ENCODE data around the gene JAK3. TPM values are rescaled to one million over a fixed set of nuclear protein-coding genes. Genes with fewer than 3 reads are reported as not detected.

JAK3 gene
- total and polyA plus RNA-seq, 10 of the 15 experiments (the other 5 are each of a cell fraction or from before 2014, with no cell fraction given), result 7.8 to 67.9 (median 33.3) TPM

DNA sequence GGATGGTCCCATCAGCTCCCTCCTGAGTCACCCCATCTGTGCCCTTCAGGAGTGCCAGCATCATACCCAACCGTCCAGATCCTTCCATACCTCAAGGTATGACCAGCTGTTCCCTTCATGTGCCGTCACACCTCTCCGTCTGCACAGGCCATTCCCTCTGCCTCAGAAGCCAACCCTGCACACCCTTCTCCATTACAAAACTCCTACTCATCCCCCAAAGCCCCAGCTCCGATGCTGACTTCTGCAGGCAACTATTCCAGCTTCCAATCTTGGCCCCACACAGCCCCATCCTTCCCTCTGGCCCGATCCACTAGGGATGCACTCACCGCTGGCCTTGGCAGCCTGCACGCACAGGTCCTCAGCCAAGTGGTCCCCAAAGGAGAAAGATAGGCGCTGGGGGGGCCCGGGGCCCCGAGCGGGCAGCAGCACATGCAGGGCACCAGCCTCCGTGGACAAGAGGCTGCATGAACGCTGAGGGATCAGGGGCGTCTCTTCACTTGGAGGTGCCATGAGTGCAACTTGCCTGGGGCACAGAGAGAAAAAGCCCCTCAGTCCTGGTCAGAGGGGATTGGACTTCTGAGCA is 3.8 kb downstream of the JAK3 start:
- H2AFZ ChIP-seq (ENCODE audit: control insufficient read depth, low read depth, low read length), result no peak overlapping the region
- H3K27me3 ChIP-seq (replicated peaks in 1 of 2; ENCODE audit: control insufficient read depth in 2 of 2, insufficient read depth in 2 of 2, low read length in 1 of 2), result no peaks in the 10 kb centered on the region
- H3K4me2 ChIP-seq (ENCODE audit: control insufficient read depth, insufficient read depth), result peak overlapping the region; percentile 9; the same call in 1 of the 2 replicates
- ChIA-PET POLR2A (interaction anchor here (0.6 kb wide), 1 partner anchor 516 kb away, joined by 3 read pairs; no protein-coding TSS in a partner anchor), RAD21 (ENCODE audit: unreplicated experiment) (no interaction called here), SMC1A (ENCODE audit: uncharacterized antibody, unreplicated experiment) (no interaction called here), CTCF (interaction anchor here (0.5 to 1.1 kb wide), 4 partner anchors 15 to 452 kb away, joined by 3 to 4 read pairs (median 4); partner anchors contain the start of gene RPL18A)
- no peaks in the 10 kb centered on the region; the same call in 2 of the 3 replicates for H3K9me3 ChIP-seq (replicated peaks; ENCODE audit: control insufficient read depth, insufficient read depth, low read length)
- H3K27ac ChIP-seq (ENCODE audit: control insufficient read depth, insufficient read depth), result no peak overlapping the region
- peaks cover 21% of the 10 kb centered on the region for H3K4me1 ChIP-seq (ENCODE audit: control insufficient read depth, insufficient read depth, low read length)
- no peak overlapping the region for H3K4me3 ChIP-seq
- 82% methylated on average over 14 of the region's 14 CpGs for WGBS (ENCODE audit: insufficient coverage, insufficient replicate concordance, low lambda C conversion rate, missing lambda C conversion rate)
- H3K9ac ChIP-seq (ENCODE audit: control insufficient read depth, insufficient read depth, low read length), result no peak overlapping the region
- H4K20me1 ChIP-seq (ENCODE audit: control insufficient read depth, insufficient read depth), result no peaks in the 10 kb centered on the region
- no TSS peak for BruUV-seq (replicated peaks)
- peaks cover 4 to 18% of the 10 kb centered on the region in 2 experiments for H3K36me3 ChIP-seq (ENCODE audit: control insufficient read depth in 2 of 2, insufficient read depth in 2 of 2, low read length in 1 of 2)
- FAIRE-seq, result no peak
- DNase-seq (ENCODE audit: low read depth, low spot score), result no peak
- intact Hi-C loops (cut with micrococcal nuclease; ENCODE audit: unreplicated experiment) (no loop called here), in situ Hi-C loops (cut with MboI) (no loop called here)
- ATAC-seq, result no peak
- peaks cover 28% of the 10 kb centered on the region for H3K79me2 ChIP-seq (ENCODE audit: control insufficient read depth, insufficient read depth, low read length)
- TF ChIP-seq KLF5 (IDR thresholded peaks at IDR 0.05; ENCODE audit: partially characterized antibody) (no peak), CBX3 (IDR thresholded peaks at IDR 0.05; ENCODE audit: borderline replicate concordance, low read depth) (no peak), CHD2 (IDR thresholded peaks at IDR 0.05; ENCODE audit: borderline replicate concordance, low read depth, low read length) (no peak), RELA (IDR thresholded peaks at IDR 0.05; ENCODE audit: borderline replicate concordance, partially characterized antibody) (no peak), PAX5 (IDR thresholded peaks at IDR 0.05; ENCODE audit: borderline replicate concordance, low read depth, low read length) (no peak), CHD4 (IDR thresholded peaks at IDR 0.05) (no peak), ZNF217 (IDR thresholded peaks at IDR 0.05) (no peak), WRNIP1 (IDR thresholded peaks at IDR 0.05; ENCODE audit: borderline replicate concordance, low read depth, low read length) (no peak), IKZF2 (IDR thresholded peaks at IDR 0.05) (no peak), POLR2AphosphoS5 (IDR thresholded peaks at IDR 0.05; ENCODE audit: low read length) (no peak), KAT2A (conservative IDR thresholded peaks at IDR 0.05; ENCODE audit: control insufficient read depth, low read depth, low read length) (no peak), BCL11A (IDR thresholded peaks at IDR 0.05; ENCODE audit: low read depth, low read length) (no peak), ESRRA (IDR thresholded peaks at IDR 0.05; ENCODE audit: low read length) (no peak)
- TF ChIP-seq, protein P1, sequence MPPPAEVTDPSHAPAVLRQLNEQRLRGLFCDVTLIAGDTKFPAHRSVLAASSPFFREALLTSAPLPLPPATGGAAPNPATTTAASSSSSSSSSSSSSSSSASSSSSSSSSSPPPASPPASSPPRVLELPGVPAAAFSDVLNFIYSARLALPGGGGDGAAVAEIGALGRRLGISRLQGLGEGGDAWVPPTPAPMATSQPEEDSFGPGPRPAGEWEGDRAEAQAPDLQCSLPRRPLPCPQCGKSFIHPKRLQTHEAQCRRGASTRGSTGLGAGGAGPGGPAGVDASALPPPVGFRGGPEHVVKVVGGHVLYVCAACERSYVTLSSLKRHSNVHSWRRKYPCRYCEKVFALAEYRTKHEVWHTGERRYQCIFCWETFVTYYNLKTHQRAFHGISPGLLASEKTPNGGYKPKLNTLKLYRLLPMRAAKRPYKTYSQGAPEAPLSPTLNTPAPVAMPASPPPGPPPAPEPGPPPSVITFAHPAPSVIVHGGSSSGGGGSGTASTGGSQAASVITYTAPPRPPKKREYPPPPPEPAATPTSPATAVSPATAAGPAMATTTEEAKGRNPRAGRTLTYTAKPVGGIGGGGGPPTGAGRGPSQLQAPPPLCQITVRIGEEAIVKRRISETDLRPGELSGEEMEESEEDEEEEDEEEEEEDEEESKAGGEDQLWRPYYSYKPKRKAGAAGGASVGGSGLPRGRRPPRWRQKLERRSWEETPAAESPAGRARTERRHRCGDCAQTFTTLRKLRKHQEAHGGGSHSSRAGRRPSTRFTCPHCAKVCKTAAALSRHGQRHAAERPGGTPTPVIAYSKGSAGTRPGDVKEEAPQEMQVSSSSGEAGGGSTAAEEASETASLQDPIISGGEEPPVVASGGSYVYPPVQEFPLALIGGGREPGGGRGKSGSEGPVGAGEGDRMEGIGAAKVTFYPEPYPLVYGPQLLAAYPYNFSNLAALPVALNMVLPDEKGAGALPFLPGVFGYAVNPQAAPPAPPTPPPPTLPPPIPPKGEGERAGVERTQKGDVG (CRISPR knock-in tag; IDR thresholded peaks at IDR 0.05), result no peak
- TF ChIP-seq, protein P2, sequence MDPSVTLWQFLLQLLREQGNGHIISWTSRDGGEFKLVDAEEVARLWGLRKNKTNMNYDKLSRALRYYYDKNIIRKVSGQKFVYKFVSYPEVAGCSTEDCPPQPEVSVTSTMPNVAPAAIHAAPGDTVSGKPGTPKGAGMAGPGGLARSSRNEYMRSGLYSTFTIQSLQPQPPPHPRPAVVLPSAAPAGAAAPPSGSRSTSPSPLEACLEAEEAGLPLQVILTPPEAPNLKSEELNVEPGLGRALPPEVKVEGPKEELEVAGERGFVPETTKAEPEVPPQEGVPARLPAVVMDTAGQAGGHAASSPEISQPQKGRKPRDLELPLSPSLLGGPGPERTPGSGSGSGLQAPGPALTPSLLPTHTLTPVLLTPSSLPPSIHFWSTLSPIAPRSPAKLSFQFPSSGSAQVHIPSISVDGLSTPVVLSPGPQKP (IDR thresholded peaks at IDR 0.05; ENCODE audit: low read depth, low read length), result no peak
- TF ChIP-seq, protein P3, sequence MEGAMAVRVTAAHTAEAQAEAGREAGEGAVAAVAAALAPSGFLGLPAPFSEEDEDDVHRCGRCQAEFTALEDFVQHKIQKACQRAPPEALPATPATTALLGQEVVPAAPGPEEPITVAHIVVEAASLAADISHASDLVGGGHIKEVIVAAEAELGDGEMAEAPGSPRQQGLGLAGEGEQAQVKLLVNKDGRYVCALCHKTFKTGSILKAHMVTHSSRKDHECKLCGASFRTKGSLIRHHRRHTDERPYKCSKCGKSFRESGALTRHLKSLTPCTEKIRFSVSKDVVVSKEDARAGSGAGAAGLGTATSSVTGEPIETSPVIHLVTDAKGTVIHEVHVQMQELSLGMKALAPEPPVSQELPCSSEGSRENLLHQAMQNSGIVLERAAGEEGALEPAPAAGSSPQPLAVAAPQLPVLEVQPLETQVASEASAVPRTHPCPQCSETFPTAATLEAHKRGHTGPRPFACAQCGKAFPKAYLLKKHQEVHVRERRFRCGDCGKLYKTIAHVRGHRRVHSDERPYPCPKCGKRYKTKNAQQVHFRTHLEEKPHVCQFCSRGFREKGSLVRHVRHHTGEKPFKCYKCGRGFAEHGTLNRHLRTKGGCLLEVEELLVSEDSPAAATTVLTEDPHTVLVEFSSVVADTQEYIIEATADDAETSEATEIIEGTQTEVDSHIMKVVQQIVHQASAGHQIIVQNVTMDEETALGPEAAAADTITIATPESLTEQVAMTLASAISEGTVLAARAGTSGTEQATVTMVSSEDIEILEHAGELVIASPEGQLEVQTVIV (IDR thresholded peaks at IDR 0.05; ENCODE audit: borderline replicate concordance, partially characterized antibody), result no peak
- TF ChIP-seq, protein P4, sequence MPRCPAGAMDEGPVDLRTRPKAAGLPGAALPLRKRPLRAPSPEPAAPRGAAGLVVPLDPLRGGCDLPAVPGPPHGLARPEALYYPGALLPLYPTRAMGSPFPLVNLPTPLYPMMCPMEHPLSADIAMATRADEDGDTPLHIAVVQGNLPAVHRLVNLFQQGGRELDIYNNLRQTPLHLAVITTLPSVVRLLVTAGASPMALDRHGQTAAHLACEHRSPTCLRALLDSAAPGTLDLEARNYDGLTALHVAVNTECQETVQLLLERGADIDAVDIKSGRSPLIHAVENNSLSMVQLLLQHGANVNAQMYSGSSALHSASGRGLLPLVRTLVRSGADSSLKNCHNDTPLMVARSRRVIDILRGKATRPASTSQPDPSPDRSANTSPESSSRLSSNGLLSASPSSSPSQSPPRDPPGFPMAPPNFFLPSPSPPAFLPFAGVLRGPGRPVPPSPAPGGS (IDR thresholded peaks at IDR 0.05; ENCODE audit: borderline replicate concordance, insufficient read depth, low read depth, low read length, poor library complexity, severe bottlenecking), result no peak

All from GM12878 (cell line).